GM23248 (cell line): ENCODE results near the gene ANXA3. TPM values are rescaled to one million over a fixed set of nuclear protein-coding genes. Genes with fewer than 3 reads are reported as not detected.
A peak's percentile ranks its signal among the peaks of the same experiment; 100 is the strongest.

Experiments used
- DNase-seq: peaks from one replicate; pipeline ENCODE4 v3.0.0-alpha.2; 2015
- H2AFZ ChIP-seq: fragments of 200-600 bp; sonication (generic); 2 replicates; pipeline ENCODE4 v1.6.1; 2016; ENCODE audit warnings: antibody characterized with exemption
- H3F3A ChIP-seq: fragments of 200-600 bp; sonication (generic); 2 replicates; pipeline ENCODE4 v1.6.1; 2016; ENCODE audit warnings: mild to moderate bottlenecking, antibody characterized with exemption, mixed run types; ENCODE audit not compliant: insufficient read depth
- H3K27ac ChIP-seq: fragments of 200-600 bp; sonication (generic); 2 replicates; pipeline ENCODE4 v1.5.1; 2016; ENCODE audit warnings: mild to moderate bottlenecking
- H3K27me3 ChIP-seq: fragments of 200-600 bp; sonication (generic); replicated peaks from 2 replicates; pipeline ENCODE4 v1.6.1; 2016; ENCODE audit warnings: mild to moderate bottlenecking; ENCODE audit not compliant: insufficient read depth
- H3K36me3 ChIP-seq: fragments of 200-600 bp; sonication (generic); 2 replicates; pipeline ENCODE4 v1.6.1; 2016; ENCODE audit warnings: low read depth, mild to moderate bottlenecking
- H3K4me1 ChIP-seq: fragments of 200-600 bp; sonication (generic); 2 replicates; pipeline ENCODE4 v1.6.1; 2016; ENCODE audit warnings: mild to moderate bottlenecking; ENCODE audit not compliant: insufficient read depth
- H3K4me2 ChIP-seq: fragments of 200-600 bp; sonication (generic); one replicate; pipeline ENCODE4 v1.6.1; 2016; ENCODE audit warnings: mild to moderate bottlenecking; ENCODE audit not compliant: unreplicated experiment
- H3K4me3 ChIP-seq: fragments of 200-600 bp; sonication (generic); 2 replicates; pipeline ENCODE4 v1.5.1; 2016; ENCODE audit warnings: mild to moderate bottlenecking
- H3K79me2 ChIP-seq: fragments of 200-600 bp; sonication (generic); 2 replicates; pipeline ENCODE4 v1.6.1; 2016; ENCODE audit warnings: mild to moderate bottlenecking; ENCODE audit not compliant: insufficient read depth
- H3K9ac ChIP-seq: fragments of 200-600 bp; sonication (generic); 2 replicates; pipeline ENCODE4 v1.6.1; 2016; ENCODE audit warnings: mild to moderate bottlenecking
- H3K9me2 ChIP-seq: fragments of 200-600 bp; sonication (generic); 2 replicates; pipeline ENCODE4 v1.6.1; 2016; ENCODE audit warnings: mixed run types, mild to moderate bottlenecking, moderate library complexity; ENCODE audit not compliant: insufficient read depth
- H3K9me3 ChIP-seq: fragments of 200-600 bp; sonication (generic); one replicate; pipeline ENCODE4 v1.6.1; 2017; ENCODE audit warnings: low read depth
- H4K20me1 ChIP-seq: fragments of 200-600 bp; sonication (generic); 2 replicates; pipeline ENCODE4 v1.6.0; 2016; ENCODE audit not compliant: insufficient read depth
- EZH2 ChIP-seq: fragments of 200-600 bp; sonication (generic); IDR thresholded peaks from 2 replicates; pipeline ENCODE4 v1.6.1; 2018; ENCODE audit warnings: antibody characterized with exemption, mild to moderate bottlenecking; ENCODE audit not compliant: insufficient read depth, poor library complexity, severe bottlenecking
- EZH2phosphoT487 ChIP-seq: fragments of 200-600 bp; sonication (generic); IDR thresholded peaks from 2 replicates; pipeline ENCODE4 v1.6.1; 2018; ENCODE audit warnings: antibody characterized with exemption, moderate library complexity, mild to moderate bottlenecking, low read depth; ENCODE audit not compliant: insufficient read depth
- WGBS, 2 experiments: methylation state at CpG; one replicate each; pipeline ENCODE4 v1.1.6; 2015 to 2017; ENCODE audit warnings: low lambda C conversion rate in 2 of 2, low coverage in 1 of 2; ENCODE audit errors: missing lambda C conversion rate in 2 of 2; 5-methylcytosine and 5-hydroxymethylcytosine counted together
- in situ Hi-C: fragments of 300-500 bp; cut with MboI; formaldehyde crosslinking; loops from 2 replicates; pipeline ENCODE4 v1.15.0; 2020
- polyA plus RNA-seq: library from polyadenylated mRNA; unstranded; fragments of >200 nt; fragmentation: Nextera tagmentation; extraction: Ambion mirVana; gene quantifications from 2 replicates; pipeline ENCODE4 v1.2.1, GENCODE V29; 2016
- total RNA-seq: library from RNA; depleted of rRNA; stranded (reverse); fragments of >200 nt; shearing (Covaris generic); gene quantifications from 2 replicates; pipeline ENCODE4 v1.2.3, GENCODE V29; 2014

ANXA3 gene
- total and polyA plus RNA-seq, 2 experiments from 2014 or later = 2.8 to 3.6 TPM

GRCh38 chr4:78510681-78511080, 40.9 kb upstream of the ANXA3 start:
- WGBS, 2 experiments = 22 to 61% methylated on average over 1 of the region's 1 CpG
- H3K4me3 ChIP-seq = no peak overlapping the region
- H3K79me2 ChIP-seq = no peaks in the 10 kb centered on the region
- H3K27ac ChIP-seq = no peak overlapping the region
- DNase-seq = no peak
- H3K36me3 ChIP-seq = no peaks in the 10 kb centered on the region
- H3K9me2 ChIP-seq = peaks cover 4% of the 10 kb centered on the region; the same call in 1 of the 2 replicates
- no peaks in the 10 kb centered on the region for H3K27me3 ChIP-seq
- peaks cover 12% of the 10 kb centered on the region for H3K4me1 ChIP-seq
- TF ChIP-seq EZH2 (no peak), EZH2phosphoT487 (no peak)
- H3K9ac ChIP-seq = no peak overlapping the region
- no peak overlapping the region for H2AFZ ChIP-seq
- H3K9me3 ChIP-seq = no peaks in the 10 kb centered on the region
- no peak overlapping the region for H3K4me2 ChIP-seq
- in situ Hi-C loops = loop anchor here (25.0 kb wide), 1 partner anchor 548 kb away; no protein-coding TSS in a partner anchor
- no peaks in the 10 kb centered on the region for H4K20me1 ChIP-seq
- H3F3A ChIP-seq = no peaks in the 10 kb centered on the region

GRCh38 chr4:78512357-78512920, 39.1 kb upstream of the ANXA3 start:
- Histone ChIP-seq H3K36me3 (0 out of 2 replicates have a peak, but pooled peaks cover 2% of the 10 kb centered on the region), H4K20me1 (no peaks in the 10 kb centered on the region), H3K4me1 (peaks cover 12% of the 10 kb centered on the region), H3K79me2 (no peaks in the 10 kb centered on the region), H3K27me3 (no peaks in the 10 kb centered on the region), H3K4me2 (no peak overlapping the region), H3K9me3 (no peaks in the 10 kb centered on the region), H3K4me3 (no peak overlapping the region), H3K9ac (no peak overlapping the region), H3K27ac (no peak overlapping the region), H3K9me2 (peaks cover 4% of the 10 kb centered on the region; the same call in 1 of the 2 replicates), H3F3A (no peaks in the 10 kb centered on the region), H2AFZ (no peak overlapping the region)
- WGBS, 2 experiments = 73 to 87% methylated on average over 3 of the region's 3 CpGs
- in situ Hi-C loops = loop anchor here (25.0 kb wide), 1 partner anchor 550 kb away; no protein-coding TSS in a partner anchor
- no peak for TF ChIP-seq EZH2
- no peak for TF ChIP-seq EZH2phosphoT487
- no peak for DNase-seq

GRCh38 chr4:78513411-78513975, 38.1 kb upstream of the ANXA3 start:
- no peak overlapping the region for H3K9ac ChIP-seq
- H3K36me3 ChIP-seq = 0 out of 2 replicates have a peak, but pooled peaks cover 2% of the 10 kb centered on the region
- H3K4me1 ChIP-seq = peaks cover 12% of the 10 kb centered on the region
- in situ Hi-C loops = loop anchor here (25.0 kb wide), 1 partner anchor 551 kb away; no protein-coding TSS in a partner anchor
- H3K27ac ChIP-seq = no peak overlapping the region
- H3K4me2 ChIP-seq = no peak overlapping the region
- H3K9me2 ChIP-seq = no peaks in the 10 kb centered on the region
- H3K79me2 ChIP-seq = no peaks in the 10 kb centered on the region
- H3K27me3 ChIP-seq = no peaks in the 10 kb centered on the region
- TF ChIP-seq EZH2 (no peak), EZH2phosphoT487 (no peak)
- no peak overlapping the region for H2AFZ ChIP-seq
- H3K4me3 ChIP-seq = no peak overlapping the region
- H3F3A ChIP-seq = no peaks in the 10 kb centered on the region
- no peak for DNase-seq
- no peaks in the 10 kb centered on the region for H3K9me3 ChIP-seq
- WGBS, 2 experiments = 96 to 99% methylated on average over 3 of the region's 3 CpGs
- H4K20me1 ChIP-seq = no peaks in the 10 kb centered on the region

GRCh38 chr4:78517050-78517652, 34.4 kb upstream of the ANXA3 start:
- no peaks in the 10 kb centered on the region for H3K79me2 ChIP-seq
- H3K36me3 ChIP-seq = peaks cover 6% of the 10 kb centered on the region; the same call in 1 of the 2 replicates
- peaks cover 11% of the 10 kb centered on the region for H3K4me1 ChIP-seq
- no peak overlapping the region for H3K27ac ChIP-seq
- H3K9ac ChIP-seq = no peak overlapping the region
- no peak overlapping the region for H2AFZ ChIP-seq
- H3K4me3 ChIP-seq = no peak overlapping the region
- H3K4me2 ChIP-seq = no peak overlapping the region
- no peaks in the 10 kb centered on the region for H3K9me2 ChIP-seq
- H3F3A ChIP-seq = peaks cover 15% of the 10 kb centered on the region; the same call in 1 of the 2 replicates
- in situ Hi-C loops = loop anchor here (25.0 kb wide), 1 partner anchor 555 kb away; no protein-coding TSS in a partner anchor
- TF ChIP-seq EZH2phosphoT487 = no peak
- no peak for TF ChIP-seq EZH2
- H4K20me1 ChIP-seq = no peaks in the 10 kb centered on the region
- no peaks in the 10 kb centered on the region for H3K27me3 ChIP-seq
- no peaks in the 10 kb centered on the region for H3K9me3 ChIP-seq
- 6 to 7% methylated on average over 3 of the region's 3 CpGs for WGBS, 2 experiments
- peak; percentile 70 for DNase-seq
